ENCODE results near the gene TAF7L.

Gene TAF7L

GRCh38 chrX:101263766-101264165 lies 27.4 kb downstream of the TAF7L start:
- H3K9ac ChIP-seq, result no peak overlapping the region

GRCh38 chrX:101262590-101262989 lies 28.5 kb downstream of the TAF7L start:
- no peak for TF ChIP-seq Cebpa-rat (IDR thresholded peaks at IDR 0.05)
- no peaks in the 10 kb centered on the region for H3K27me3 ChIP-seq
- H3K9me3 ChIP-seq, result no peaks in the 10 kb centered on the region
- H3K4me3 ChIP-seq, result no peak overlapping the region
- no peak overlapping the region for H3K27ac ChIP-seq
- H3K4me1 ChIP-seq, result peaks cover 7% of the 10 kb centered on the region; the same call in 1 of the 2 replicates
- H3K36me3 ChIP-seq, result no peaks in the 10 kb centered on the region
- H3K4me2 ChIP-seq, result no peak overlapping the region
- no peaks in the 10 kb centered on the region for H4K20me1 ChIP-seq
- no peak overlapping the region for H3K9ac ChIP-seq

More at GRCh38 chrX:101263766-101264165, 27.4 kb downstream of the TAF7L start:
- Histone ChIP-seq H3K4me3 (no peak overlapping the region), H3K4me2 (no peak overlapping the region), H3K27me3 (no peaks in the 10 kb centered on the region), H3K4me1 (0 out of 2 replicates have a peak, but pooled peaks cover 4% of the 10 kb centered on the region), H3K27ac (no peak overlapping the region), H3K36me3 (no peaks in the 10 kb centered on the region), H4K20me1 (no peaks in the 10 kb centered on the region), H3K9me3 (no peaks in the 10 kb centered on the region)
- TF ChIP-seq Cebpa-rat (IDR thresholded peaks at IDR 0.05), result no peak

GRCh38 chrX:101260435-101260834 lies 30.7 kb downstream of the TAF7L start:
- Histone ChIP-seq H3K27ac (no peak overlapping the region), H3K4me2 (no peak overlapping the region), H3K4me1 (peaks cover 8% of the 10 kb centered on the region; the same call in 1 of the 2 replicates), H3K9ac (no peak overlapping the region), H4K20me1 (no peaks in the 10 kb centered on the region), H3K9me3 (no peaks in the 10 kb centered on the region), H3K4me3 (no peak overlapping the region), H3K36me3 (no peaks in the 10 kb centered on the region), H3K27me3 (no peaks in the 10 kb centered on the region)
- TF ChIP-seq Cebpa-rat (IDR thresholded peaks at IDR 0.05), result no peak

- no peak overlapping the region for H3K4me2 ChIP-seq
- no peaks in the 10 kb centered on the region for H3K36me3 ChIP-seq
- H4K20me1 ChIP-seq, result no peaks in the 10 kb centered on the region
- no peak overlapping the region for H3K27ac ChIP-seq
- TF ChIP-seq Cebpa-rat (IDR thresholded peaks at IDR 0.05), result no peak
- no peaks in the 10 kb centered on the region for H3K27me3 ChIP-seq
- no peak overlapping the region for H3K4me3 ChIP-seq
- no peak overlapping the region for H3K9ac ChIP-seq
- H3K9me3 ChIP-seq, result no peaks in the 10 kb centered on the region
- peaks cover 4% of the 10 kb centered on the region; the same call in 1 of the 2 replicates for H3K4me1 ChIP-seq
Observed at GRCh38 chrX:101258259-101258581, 32.9 kb downstream of the TAF7L start.

- no peaks in the 10 kb centered on the region for H3K36me3 ChIP-seq
- H3K27me3 ChIP-seq, result no peaks in the 10 kb centered on the region
- no peaks in the 10 kb centered on the region for H3K9me3 ChIP-seq
- no peak overlapping the region for H3K27ac ChIP-seq
- TF ChIP-seq Cebpa-rat (IDR thresholded peaks at IDR 0.05), result no peak
- peaks cover 4% of the 10 kb centered on the region; the same call in 1 of the 2 replicates for H3K4me1 ChIP-seq
- H3K4me3 ChIP-seq, result no peak overlapping the region
- H4K20me1 ChIP-seq, result no peaks in the 10 kb centered on the region
- no peak overlapping the region for H3K9ac ChIP-seq
- no peak overlapping the region for H3K4me2 ChIP-seq
Observed at GRCh38 chrX:101257448-101258258, 33.5 kb downstream of the TAF7L start.

GRCh38 chrX:101252634-101253033 lies 38.5 kb downstream of the TAF7L start:
- Histone ChIP-seq H3K4me3 (no peak overlapping the region), H4K20me1 (no peaks in the 10 kb centered on the region), H3K27ac (no peak overlapping the region), H3K9me3 (no peaks in the 10 kb centered on the region), H3K4me1 (peaks cover 2% of the 10 kb centered on the region; the same call in 1 of the 2 replicates), H3K36me3 (no peaks in the 10 kb centered on the region), H3K27me3 (no peaks in the 10 kb centered on the region), H3K9ac (no peak overlapping the region), H3K4me2 (no peak overlapping the region)
- no peak for TF ChIP-seq Cebpa-rat (IDR thresholded peaks at IDR 0.05)

GRCh38 chrX:101241531-101241930 lies 49.6 kb downstream of the TAF7L start:
- Histone ChIP-seq H3K4me2 (no peak overlapping the region), H3K9me3 (no peaks in the 10 kb centered on the region), H3K4me3 (no peak overlapping the region), H3K27ac (no peak overlapping the region), H3K4me1 (no peaks in the 10 kb centered on the region), H4K20me1 (no peaks in the 10 kb centered on the region), H3K36me3 (no peaks in the 10 kb centered on the region), H3K27me3 (no peaks in the 10 kb centered on the region), H3K9ac (no peak overlapping the region)
- no peak for TF ChIP-seq Cebpa-rat (IDR thresholded peaks at IDR 0.05)

- no peaks in the 10 kb centered on the region for H3K4me1 ChIP-seq
- H3K4me2 ChIP-seq, result no peak overlapping the region
- H3K4me3 ChIP-seq, result no peak overlapping the region
- no peaks in the 10 kb centered on the region for H4K20me1 ChIP-seq
- no peak for TF ChIP-seq Cebpa-rat (IDR thresholded peaks at IDR 0.05)
- H3K27me3 ChIP-seq, result no peaks in the 10 kb centered on the region
- H3K27ac ChIP-seq, result no peak overlapping the region
- H3K36me3 ChIP-seq, result no peaks in the 10 kb centered on the region
- H3K9ac ChIP-seq, result no peak overlapping the region
- H3K9me3 ChIP-seq, result no peaks in the 10 kb centered on the region
Observed at GRCh38 chrX:101237041-101237440, 54.1 kb downstream of the TAF7L start.

- no peak overlapping the region for H3K4me2 ChIP-seq
- no peak overlapping the region for H3K4me3 ChIP-seq
- no peak for TF ChIP-seq Cebpa-rat (IDR thresholded peaks at IDR 0.05)
- no peaks in the 10 kb centered on the region for H3K4me1 ChIP-seq
- H4K20me1 ChIP-seq, result no peaks in the 10 kb centered on the region
- H3K9me3 ChIP-seq, result no peaks in the 10 kb centered on the region
- H3K27me3 ChIP-seq, result no peaks in the 10 kb centered on the region
- H3K9ac ChIP-seq, result no peak overlapping the region
- H3K27ac ChIP-seq, result no peak overlapping the region
- no peaks in the 10 kb centered on the region for H3K36me3 ChIP-seq
Observed at GRCh38 chrX:101232316-101232715, 58.8 kb downstream of the TAF7L start.

GRCh38 chrX:101231080-101231479 lies 60.1 kb downstream of the TAF7L start:
- H3K27ac ChIP-seq, result no peak overlapping the region
- peaks cover 5% of the 10 kb centered on the region; the same call in 1 of the 2 replicates for H3K4me1 ChIP-seq
- no peak overlapping the region for H3K9ac ChIP-seq
- no peak for TF ChIP-seq Cebpa-rat (IDR thresholded peaks at IDR 0.05)
- H3K4me3 ChIP-seq, result no peak overlapping the region
- H3K27me3 ChIP-seq, result no peaks in the 10 kb centered on the region
- no peak overlapping the region for H3K4me2 ChIP-seq
- no peaks in the 10 kb centered on the region for H4K20me1 ChIP-seq
- no peaks in the 10 kb centered on the region for H3K9me3 ChIP-seq
- no peaks in the 10 kb centered on the region for H3K36me3 ChIP-seq
